NB4 (cell line): ENCODE measurements around the gene WDR5.

Source experiments
- MYC ChIP-seq: IDR thresholded peaks from 2 replicates; pipeline ENCODE4 v1.6.1; 2011; ENCODE audit warnings: low read depth, low read length
- POLR2A ChIP-seq: IDR thresholded peaks from 2 replicates; pipeline ENCODE4 v1.6.1; 2011; ENCODE audit warnings: mild to moderate bottlenecking; ENCODE audit not compliant: insufficient read length; ENCODE audit errors: extremely low read depth
- TF ChIP-seq, protein P1 (sequence below): IDR thresholded peaks from one replicate; pipeline ENCODE4 v1.5.1; 2012; ENCODE audit warnings: low read depth, low read length

DNA sequence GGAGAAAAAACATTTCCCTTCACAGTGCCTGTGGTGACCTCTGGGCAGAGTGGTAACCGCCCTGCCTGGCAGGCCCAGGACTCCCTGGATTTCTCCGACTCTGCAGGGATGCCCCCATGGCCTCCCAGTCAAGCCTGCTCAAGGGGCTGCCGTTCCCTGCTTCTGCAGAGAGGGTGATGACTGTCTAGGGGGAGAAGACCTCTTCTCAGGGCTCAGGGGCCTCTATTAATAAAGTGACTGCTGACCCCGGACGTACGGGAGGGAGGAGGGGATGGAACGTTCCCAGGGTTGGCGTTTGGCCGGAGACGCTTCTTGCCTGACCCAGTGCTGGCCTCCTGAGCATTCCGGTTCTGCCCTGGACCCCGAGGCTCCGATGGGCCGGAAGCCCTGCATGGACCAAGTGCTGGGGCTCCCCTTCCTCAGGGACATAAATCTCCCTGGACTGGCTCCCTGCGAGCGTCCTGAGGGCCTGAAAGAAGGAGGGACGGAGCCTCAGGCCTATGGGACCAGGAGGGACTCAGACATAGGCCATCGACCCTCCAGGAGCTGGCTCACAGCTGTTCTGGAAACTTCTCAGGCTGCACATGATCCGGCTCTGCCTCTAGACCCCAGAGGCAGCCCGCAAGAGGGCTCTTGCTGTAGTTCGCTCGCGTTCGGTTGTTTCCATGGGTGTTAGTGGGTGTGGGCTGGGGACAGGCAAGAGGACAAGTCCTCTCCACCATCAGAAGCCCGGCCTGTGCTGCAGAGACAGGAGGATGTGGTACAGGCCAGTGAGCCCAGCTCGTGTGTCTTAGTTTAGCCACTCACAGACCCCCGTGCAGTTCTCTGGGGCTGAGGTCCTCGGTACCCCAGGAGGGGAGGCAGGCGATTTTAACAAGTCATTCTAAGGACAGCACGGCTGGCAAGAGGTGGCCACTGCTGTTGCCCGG, 36.6 kb downstream of the WDR5 start:
- TF ChIP-seq, protein P1, sequence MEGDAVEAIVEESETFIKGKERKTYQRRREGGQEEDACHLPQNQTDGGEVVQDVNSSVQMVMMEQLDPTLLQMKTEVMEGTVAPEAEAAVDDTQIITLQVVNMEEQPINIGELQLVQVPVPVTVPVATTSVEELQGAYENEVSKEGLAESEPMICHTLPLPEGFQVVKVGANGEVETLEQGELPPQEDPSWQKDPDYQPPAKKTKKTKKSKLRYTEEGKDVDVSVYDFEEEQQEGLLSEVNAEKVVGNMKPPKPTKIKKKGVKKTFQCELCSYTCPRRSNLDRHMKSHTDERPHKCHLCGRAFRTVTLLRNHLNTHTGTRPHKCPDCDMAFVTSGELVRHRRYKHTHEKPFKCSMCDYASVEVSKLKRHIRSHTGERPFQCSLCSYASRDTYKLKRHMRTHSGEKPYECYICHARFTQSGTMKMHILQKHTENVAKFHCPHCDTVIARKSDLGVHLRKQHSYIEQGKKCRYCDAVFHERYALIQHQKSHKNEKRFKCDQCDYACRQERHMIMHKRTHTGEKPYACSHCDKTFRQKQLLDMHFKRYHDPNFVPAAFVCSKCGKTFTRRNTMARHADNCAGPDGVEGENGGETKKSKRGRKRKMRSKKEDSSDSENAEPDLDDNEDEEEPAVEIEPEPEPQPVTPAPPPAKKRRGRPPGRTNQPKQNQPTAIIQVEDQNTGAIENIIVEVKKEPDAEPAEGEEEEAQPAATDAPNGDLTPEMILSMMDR = no peak
- no peak for TF ChIP-seq POLR2A
- TF ChIP-seq MYC = no peak
